Measurements from ENCODE around the gene CLEC14A. TPM values are rescaled to one million over a fixed set of nuclear protein-coding genes. Genes with fewer than 3 reads are reported as not detected.

Gene CLEC14A
- total and polyA plus RNA-seq, 7 donors, result 16.0 to 35.4 (median 20.2) TPM

GRCh38 chr14:38217553-38217952 is 38.3 kb downstream of the CLEC14A start:
- intact Hi-C loops (cut with DNase I), result no loop called here
- H3K9me3 ChIP-seq, result no peaks in the 10 kb centered on the region
- H3K27me3 ChIP-seq (ENCODE audit: insufficient read depth in 3 of 3, low read length in 2 of 3), result peaks cover 0 to 2% (median 0%) of the 10 kb centered on the region in 3 donors
- H3K4me3 ChIP-seq, result no peak overlapping the region
- ATAC-seq (no peak), DNase-seq (no peak)
- WGBS, 3 donors, result 27 to 49% (median 35%) methylated on average over 2 of the region's 2 CpGs
- H3K27ac ChIP-seq, result no peak overlapping the region
- no peak for TF ChIP-seq CTCF (IDR thresholded peaks at IDR 0.05)
- H3K4me1 ChIP-seq, result no peaks in the 10 kb centered on the region
- H3K36me3 ChIP-seq (ENCODE audit: insufficient read depth in 1 of 2, low read depth in 1 of 2), result no peaks in the 10 kb centered on the region

- DNase-seq (no peak), ATAC-seq (no peak)
- H3K27me3 ChIP-seq (ENCODE audit: insufficient read depth in 3 of 3, low read length in 2 of 3), result peaks cover 0 to 46% (median 18%) of the 10 kb centered on the region in 3 donors
- no peaks in the 10 kb centered on the region for H3K4me1 ChIP-seq
- TF ChIP-seq CTCF (IDR thresholded peaks at IDR 0.05), result no peak
- WGBS, 3 donors, result 62 to 86% (median 66%) methylated on average over 2 of the region's 2 CpGs
- H3K9me3 ChIP-seq, result no peaks in the 10 kb centered on the region
- no peak overlapping the region for H3K4me3 ChIP-seq
- intact Hi-C loops (cut with DNase I), result no loop called here
- no peaks in the 10 kb centered on the region for H3K36me3 ChIP-seq (ENCODE audit: insufficient read depth in 1 of 2, low read depth in 1 of 2)
- H3K27ac ChIP-seq, result no peak overlapping the region
These were observed 42.9 kb downstream of the CLEC14A start for GRCh38 chr14:38213001-38213400.

GRCh38 chr14:38212111-38212510 is 43.8 kb downstream of the CLEC14A start:
- Histone ChIP-seq H3K4me1 (no peaks in the 10 kb centered on the region), H3K27me3 (ENCODE audit: insufficient read depth in 3 of 3, low read length in 2 of 3) (peaks cover 0 to 55% (median 18%) of the 10 kb centered on the region in 3 donors), H3K9me3 (no peaks in the 10 kb centered on the region), H3K27ac (no peak overlapping the region), H3K36me3 (ENCODE audit: insufficient read depth in 1 of 2, low read depth in 1 of 2) (no peaks in the 10 kb centered on the region), H3K4me3 (peak overlapping the region; percentile 62)
- no peak for DNase-seq
- ATAC-seq, result no peak
- intact Hi-C loops (cut with DNase I), result no loop called here
- no peak for TF ChIP-seq CTCF (IDR thresholded peaks at IDR 0.05)

- Histone ChIP-seq H3K27me3 (ENCODE audit: insufficient read depth in 3 of 3, low read length in 2 of 3) (peaks cover 0 to 62% (median 18%) of the 10 kb centered on the region in 3 donors), H3K27ac (no peak overlapping the region), H3K36me3 (ENCODE audit: insufficient read depth in 1 of 2, low read depth in 1 of 2) (no peaks in the 10 kb centered on the region), H3K9me3 (no peaks in the 10 kb centered on the region), H3K4me1 (no peaks in the 10 kb centered on the region), H3K4me3 (peak overlapping the region; percentile 62)
- 2 to 8% (median 5%) methylated on average over 34 of the region's 34 CpGs for WGBS, 3 donors
- peak in 1 of 4 donors; percentile 20 for ATAC-seq
- peak in 1 of 2 donors; percentile 24 for DNase-seq
- TF ChIP-seq CTCF (IDR thresholded peaks at IDR 0.05), result no peak
- intact Hi-C loops (cut with DNase I), result no loop called here
These were observed 44.6 kb downstream of the CLEC14A start for GRCh38 chr14:38211255-38211735.

GRCh38 chr14:38210587-38211216 is 45.2 kb downstream of the CLEC14A start:
- no peak overlapping the region for H3K27ac ChIP-seq
- peak; percentile 14 for TF ChIP-seq CTCF (IDR thresholded peaks at IDR 0.05)
- peak overlapping the region; percentile 62 for H3K4me3 ChIP-seq
- DNase-seq (peak; percentile 18 to 59), ATAC-seq (peak in 3 of 4 donors; percentile 14 to 70 (median 67))
- 1 to 2% (median 1%) methylated on average over 29 of the region's 29 CpGs for WGBS, 3 donors
- intact Hi-C loops (cut with DNase I), result no loop called here
- peaks cover 3% of the 10 kb centered on the region for H3K9me3 ChIP-seq
- no peaks in the 10 kb centered on the region for H3K36me3 ChIP-seq (ENCODE audit: insufficient read depth in 1 of 2, low read depth in 1 of 2)
- H3K27me3 ChIP-seq (ENCODE audit: insufficient read depth in 3 of 3, low read length in 2 of 3), result peaks cover 0 to 66% (median 18%) of the 10 kb centered on the region in 3 donors
- H3K4me1 ChIP-seq, result no peaks in the 10 kb centered on the region
